PFSK-1 (cell line): ENCODE results near the gene ABI1.

ENCODE experiments used
- POLR2AphosphoS5 ChIP-seq: IDR thresholded peaks from 2 replicates; pipeline ENCODE4 v1.6.1; 2012; ENCODE audit warnings: low read depth, mild to moderate bottlenecking, control low read depth, low read length, moderate library complexity
- SIN3A ChIP-seq: IDR thresholded peaks from 2 replicates; pipeline ENCODE4 v1.6.1; 2012; ENCODE audit warnings: mild to moderate bottlenecking, low read length, moderate library complexity, borderline replicate concordance; ENCODE audit not compliant: insufficient read depth

GRCh38 chr10:26801831-26802230 is 58.9 kb downstream of the ABI1 start:
- no peak for TF ChIP-seq POLR2AphosphoS5
- TF ChIP-seq SIN3A = no peak
